SK-N-MC (cell line): ENCODE measurements around the gene MRPL53.
"Not testable (repeated sequence)": the region's sequence is repeated elsewhere in the genome, so short reads cannot be mapped to it uniquely, and the experiment has no call there.

Experiments used
- EZH2 ChIP-seq: fragments of 200-600 bp; sonication (generic); IDR thresholded peaks from one replicate; pipeline ENCODE4 v1.6.1; 2017; ENCODE audit warnings: antibody characterized with exemption
- FOXP2 ChIP-seq: optimal IDR thresholded peaks from 2 replicates; pipeline ENCODE3; 2011; ENCODE audit warnings: mild to moderate bottlenecking, moderate library complexity; ENCODE audit not compliant: insufficient read depth; ENCODE audit errors: extremely low read length, control extremely low read depth
- POLR2AphosphoS5 ChIP-seq: IDR thresholded peaks from 2 replicates; pipeline ENCODE4 v1.6.1; 2012; ENCODE audit warnings: mild to moderate bottlenecking, low read depth, low read length, borderline replicate concordance

DNA sequence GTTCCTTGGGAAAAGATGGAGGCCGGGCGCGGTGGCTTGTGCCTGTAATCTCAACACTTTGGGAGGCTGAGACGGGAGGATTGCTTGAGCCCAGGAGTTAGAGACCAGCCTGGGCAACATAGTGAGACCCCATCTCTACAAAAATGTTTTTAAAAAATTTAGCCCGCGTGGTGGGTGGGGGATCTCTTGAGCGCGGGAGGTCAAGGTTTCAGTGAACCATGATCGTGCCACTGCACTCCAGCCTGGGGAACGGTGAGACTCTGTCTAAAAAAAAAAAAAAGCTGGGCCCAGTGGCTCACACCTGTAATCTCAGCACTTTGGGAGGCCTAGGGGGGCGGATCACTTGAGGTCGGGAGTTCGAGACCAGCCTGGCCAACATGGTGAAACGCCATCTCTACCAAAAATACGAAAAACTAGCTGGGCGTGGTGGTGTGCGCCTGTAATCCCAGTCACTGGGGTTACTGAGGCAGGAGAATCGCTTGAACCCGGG is 11.2 kb upstream of the MRPL53 start:
- TF ChIP-seq EZH2, POLR2AphosphoS5, FOXP2: not testable (repeated sequence)
